Measurements from ENCODE around the gene RNASE9. TPM values are rescaled to one million over a fixed set of nuclear protein-coding genes. Genes with fewer than 3 reads are reported as not detected.
"Not testable (repeated sequence)": the region's sequence is repeated elsewhere in the genome, so short reads cannot be mapped to it uniquely, and the experiment has no call there.

The RNASE9 gene
- total RNA-seq (2014; rRNA removed; shearing (Covaris generic)) = not detected in 2 replicates
- not detected in 2 replicates for polyA plus RNA-seq (2014; cell fraction: nucleus; rRNA removed)

GRCh38 chr14:20560961-20561360 is at the start of gene RNASE9:
Gene RNASE9 (minus strand): TSS chr14:20561047.
- no peak for DNase-seq (ENCODE audit: extremely low read depth, low read depth)

- DNase-seq (ENCODE audit: extremely low read depth, low read depth) = peak; percentile 73
Observed at GRCh38 chr14:20610002-20610765, 49.3 kb upstream of the RNASE9 start.

GRCh38 chr14:20609215-20610001 is 48.6 kb upstream of the RNASE9 start:
- peak; percentile 93 for DNase-seq (ENCODE audit: extremely low read depth, low read depth)

GRCh38 chr14:20608383-20609110 is 47.7 kb upstream of the RNASE9 start:
- no peak for DNase-seq (ENCODE audit: extremely low read depth, low read depth)

GRCh38 chr14:20607617-20608016 is 46.8 kb upstream of the RNASE9 start:
- no peak for DNase-seq (ENCODE audit: extremely low read depth, low read depth)

- DNase-seq (ENCODE audit: extremely low read depth, low read depth) = no peak
Observed at GRCh38 chr14:20606902-20607242, 46.0 kb upstream of the RNASE9 start.

- DNase-seq (ENCODE audit: extremely low read depth, low read depth) = peak; percentile 50
Observed at GRCh38 chr14:20606190-20606901, 45.5 kb upstream of the RNASE9 start.

- DNase-seq (ENCODE audit: extremely low read depth, low read depth) = no peak
Observed at GRCh38 chr14:20603813-20604690, 43.2 kb upstream of the RNASE9 start.

- no peak for DNase-seq (ENCODE audit: extremely low read depth, low read depth)
Observed at GRCh38 chr14:20602583-20602982, 41.7 kb upstream of the RNASE9 start.

- no peak for DNase-seq (ENCODE audit: extremely low read depth, low read depth)
Observed at GRCh38 chr14:20601522-20601921, 40.7 kb upstream of the RNASE9 start.

GRCh38 chr14:20597108-20597507 is 36.3 kb upstream of the RNASE9 start:
- DNase-seq (ENCODE audit: extremely low read depth, low read depth) = no peak

GRCh38 chr14:20595726-20596125 is 34.9 kb upstream of the RNASE9 start:
- not testable (repeated sequence) for DNase-seq (ENCODE audit: extremely low read depth, low read depth)

GRCh38 chr14:20592574-20592973 is 31.7 kb upstream of the RNASE9 start:
- DNase-seq (ENCODE audit: extremely low read depth, low read depth) = no peak

GRCh38 chr14:20591235-20591634 is 30.4 kb upstream of the RNASE9 start, which contains the start of gene RNASE12:
Gene RNASE12 (minus strand): TSS chr14:20591376. CDS start chr14:20590723, 653 bp downstream.
- DNase-seq (ENCODE audit: extremely low read depth, low read depth) = no peak

GRCh38 chr14:20587489-20588154 is 26.8 kb upstream of the RNASE9 start, which contains the start of gene RNASE11:
Gene RNASE11 (minus strand): TSS chr14:20588001.
- DNase-seq (ENCODE audit: extremely low read depth, low read depth) = no peak

- no peak for DNase-seq (ENCODE audit: extremely low read depth, low read depth)
Observed at GRCh38 chr14:20583908-20584307, 23.1 kb upstream of the RNASE9 start.

- no peak for DNase-seq (ENCODE audit: extremely low read depth, low read depth)
Observed at GRCh38 chr14:20583142-20583541, 22.3 kb upstream of the RNASE9 start.

GRCh38 chr14:20580242-20580641 is 19.4 kb upstream of the RNASE9 start:
- DNase-seq (ENCODE audit: extremely low read depth, low read depth) = no peak

All from NCI-H460 (cell line).